Brain microvascular endothelial cell (primary cell): ENCODE results near the gene GLIPR2.
"Not testable (repeated sequence)": the region's sequence is repeated elsewhere in the genome, so short reads cannot be mapped to it uniquely, and the experiment has no call there.

Experiments
- DNase-seq: peaks from one replicate; pipeline ENCODE4 v3.0.0-alpha.2; 2020
- H3K27ac ChIP-seq: fragments of 250-450 bp; sonication (Bioruptor Pico); 2 replicates; pipeline ENCODE4 v1.5.1; 2020; ENCODE audit warnings: mild to moderate bottlenecking, moderate library complexity
- H3K27me3 ChIP-seq: fragments of 250-450 bp; sonication (Bioruptor Pico); replicated peaks from 2 replicates; pipeline ENCODE4 v1.5.1; 2020; ENCODE audit warnings: mild to moderate bottlenecking
- H3K36me3 ChIP-seq: fragments of 250-450 bp; sonication (Bioruptor Pico); replicated peaks from 2 replicates; pipeline ENCODE4 v1.5.1; 2020; ENCODE audit warnings: mild to moderate bottlenecking
- H3K4me3 ChIP-seq: 2 replicates; pipeline ENCODE4 v1.5.1; 2011; ENCODE audit warnings: low read depth, mild to moderate bottlenecking, control low read depth, low read length, moderate library complexity
- in situ Hi-C: cut with HindIII; loops from 2 replicates; pipeline ENCODE4 v1.10.0; 2017; ENCODE audit warnings: low sequenced_read_pairs, low pct_ligation_motif_present
- TF ChIP-seq, protein P1 (sequence below): IDR thresholded peaks from 2 replicates; pipeline ENCODE4 v1.5.1; 2011; ENCODE audit warnings: low read depth, mild to moderate bottlenecking, moderate library complexity, low read length, control low read depth, inconsistent platforms; ENCODE audit errors: missing control alignments

The GLIPR2 gene

DNA sequence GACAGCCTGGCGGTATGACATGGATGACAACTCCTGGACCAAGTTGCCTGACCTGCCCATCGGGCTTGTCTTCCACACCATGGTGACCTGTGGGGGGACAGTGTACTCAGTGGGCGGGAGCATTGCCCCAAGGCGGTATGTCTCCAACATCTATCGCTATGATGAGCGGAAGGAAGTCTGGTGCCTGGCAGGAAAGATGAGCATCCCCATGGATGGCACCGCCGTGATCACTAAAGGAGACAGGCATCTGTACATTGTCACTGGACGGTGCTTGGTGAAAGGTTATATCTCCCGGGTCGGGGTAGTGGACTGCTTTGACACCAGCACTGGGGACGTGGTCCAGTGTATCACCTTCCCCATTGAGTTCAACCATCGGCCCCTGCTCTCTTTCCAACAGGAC lies 34.0 kb downstream of the GLIPR2 start:
- Histone ChIP-seq H3K27ac (no peak overlapping the region), H3K36me3 (no peaks in the 10 kb centered on the region), H3K27me3 (no peaks in the 10 kb centered on the region), H3K4me3 (no peak overlapping the region)
- in situ Hi-C loops, result no loop called here
- TF ChIP-seq, protein P1, sequence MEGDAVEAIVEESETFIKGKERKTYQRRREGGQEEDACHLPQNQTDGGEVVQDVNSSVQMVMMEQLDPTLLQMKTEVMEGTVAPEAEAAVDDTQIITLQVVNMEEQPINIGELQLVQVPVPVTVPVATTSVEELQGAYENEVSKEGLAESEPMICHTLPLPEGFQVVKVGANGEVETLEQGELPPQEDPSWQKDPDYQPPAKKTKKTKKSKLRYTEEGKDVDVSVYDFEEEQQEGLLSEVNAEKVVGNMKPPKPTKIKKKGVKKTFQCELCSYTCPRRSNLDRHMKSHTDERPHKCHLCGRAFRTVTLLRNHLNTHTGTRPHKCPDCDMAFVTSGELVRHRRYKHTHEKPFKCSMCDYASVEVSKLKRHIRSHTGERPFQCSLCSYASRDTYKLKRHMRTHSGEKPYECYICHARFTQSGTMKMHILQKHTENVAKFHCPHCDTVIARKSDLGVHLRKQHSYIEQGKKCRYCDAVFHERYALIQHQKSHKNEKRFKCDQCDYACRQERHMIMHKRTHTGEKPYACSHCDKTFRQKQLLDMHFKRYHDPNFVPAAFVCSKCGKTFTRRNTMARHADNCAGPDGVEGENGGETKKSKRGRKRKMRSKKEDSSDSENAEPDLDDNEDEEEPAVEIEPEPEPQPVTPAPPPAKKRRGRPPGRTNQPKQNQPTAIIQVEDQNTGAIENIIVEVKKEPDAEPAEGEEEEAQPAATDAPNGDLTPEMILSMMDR, result no peak
- no peak for DNase-seq

DNA sequence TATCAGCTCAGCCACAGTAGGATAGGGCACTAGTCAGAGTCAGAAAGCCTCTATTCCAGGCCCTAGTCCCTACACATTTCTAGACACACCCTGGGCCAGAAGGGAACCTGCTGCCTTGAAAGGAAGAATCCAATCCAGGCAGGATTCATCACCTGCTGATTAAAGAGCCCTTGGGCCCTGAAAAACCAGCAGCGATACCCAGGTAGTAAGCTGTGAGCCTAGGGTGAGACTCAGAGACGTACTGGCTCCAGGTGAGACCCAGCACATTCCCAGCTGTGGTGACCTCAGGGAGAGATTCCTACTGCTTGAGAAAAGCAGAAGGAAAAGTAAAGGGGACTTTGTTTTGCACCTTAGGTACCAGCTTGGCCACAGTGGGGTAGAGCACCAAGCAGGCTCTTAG lies 37.3 kb downstream of the GLIPR2 start:
- Histone ChIP-seq H3K36me3 (no peaks in the 10 kb centered on the region), H3K27me3 (no peaks in the 10 kb centered on the region), H3K4me3 (no peak overlapping the region), H3K27ac (no peak overlapping the region)
- TF ChIP-seq, protein P1, result no peak
- in situ Hi-C loops, result no loop called here
- DNase-seq, result no peak

DNA sequence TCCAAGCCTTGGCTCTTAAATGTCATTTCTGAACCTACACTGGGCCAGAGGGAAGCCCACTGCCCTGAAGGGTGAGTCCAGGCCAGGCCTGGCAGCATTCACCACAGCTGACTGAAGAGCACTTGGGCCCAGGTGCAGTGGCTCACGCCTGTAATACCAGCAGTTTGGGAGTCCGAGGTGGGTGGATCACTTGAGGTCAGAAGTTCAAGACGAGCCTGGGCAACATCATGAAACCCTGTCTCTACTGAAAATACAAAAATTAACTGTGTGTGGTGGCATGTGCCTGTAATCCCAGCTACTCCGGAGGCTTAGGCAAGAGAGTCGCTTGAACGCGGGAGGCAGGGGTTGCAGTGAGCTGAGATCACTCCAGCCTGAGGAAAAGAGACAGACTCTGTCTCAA lies 37.7 kb downstream of the GLIPR2 start:
- TF ChIP-seq, protein P1, result no peak
- H3K36me3 ChIP-seq, result no peaks in the 10 kb centered on the region
- DNase-seq, result no peak
- in situ Hi-C loops, result no loop called here
- no peaks in the 10 kb centered on the region for H3K27me3 ChIP-seq
- no peak overlapping the region for H3K4me3 ChIP-seq
- no peak overlapping the region for H3K27ac ChIP-seq

DNA sequence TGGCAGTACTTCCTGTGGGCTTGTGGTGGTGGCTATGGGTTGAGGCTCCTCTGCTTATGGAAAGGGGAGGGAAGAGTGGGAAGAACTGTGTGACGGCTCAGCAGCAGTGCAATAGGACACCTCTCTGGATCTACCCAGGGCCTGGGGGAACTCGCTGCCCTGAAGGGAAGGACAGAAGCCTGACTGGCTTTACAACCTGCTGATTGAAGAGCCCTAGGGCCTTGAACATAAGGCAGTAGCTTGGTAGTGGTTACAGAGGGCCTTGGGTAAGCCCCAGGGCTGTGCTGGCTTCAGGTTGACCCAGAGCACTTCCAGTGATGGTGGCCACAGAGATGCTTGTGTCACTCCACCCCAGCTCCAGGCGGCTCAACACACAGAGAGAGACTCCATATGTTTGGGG lies 38.2 kb downstream of the GLIPR2 start:
- no peak for DNase-seq
- in situ Hi-C loops, result no loop called here
- Histone ChIP-seq H3K27ac (no peak overlapping the region), H3K27me3 (no peaks in the 10 kb centered on the region), H3K36me3 (no peaks in the 10 kb centered on the region), H3K4me3 (no peak overlapping the region)
- TF ChIP-seq, protein P1, result no peak

DNA sequence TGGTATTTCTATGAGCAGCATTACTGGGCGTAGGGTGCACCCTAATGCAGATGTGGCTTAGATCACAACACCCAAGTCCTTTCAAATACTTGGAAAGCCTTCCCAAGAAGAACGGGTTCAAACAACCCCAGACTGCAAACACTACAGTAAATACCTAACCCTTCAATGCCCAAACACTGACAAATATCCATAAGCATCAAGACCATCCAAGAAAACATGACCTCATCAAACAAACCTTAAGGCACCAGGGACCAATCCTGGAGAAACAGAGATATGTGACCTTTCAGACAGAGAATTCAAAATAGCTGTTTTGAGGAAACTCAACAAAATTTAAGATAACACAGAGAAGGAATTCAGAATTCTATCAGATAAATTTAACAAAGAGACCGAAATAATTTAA lies 38.7 kb downstream of the GLIPR2 start:
- DNase-seq, H3K27me3 ChIP-seq, H3K4me3 ChIP-seq, H3K36me3 ChIP-seq, in situ Hi-C loops, H3K27ac ChIP-seq: not testable (repeated sequence)

DNA sequence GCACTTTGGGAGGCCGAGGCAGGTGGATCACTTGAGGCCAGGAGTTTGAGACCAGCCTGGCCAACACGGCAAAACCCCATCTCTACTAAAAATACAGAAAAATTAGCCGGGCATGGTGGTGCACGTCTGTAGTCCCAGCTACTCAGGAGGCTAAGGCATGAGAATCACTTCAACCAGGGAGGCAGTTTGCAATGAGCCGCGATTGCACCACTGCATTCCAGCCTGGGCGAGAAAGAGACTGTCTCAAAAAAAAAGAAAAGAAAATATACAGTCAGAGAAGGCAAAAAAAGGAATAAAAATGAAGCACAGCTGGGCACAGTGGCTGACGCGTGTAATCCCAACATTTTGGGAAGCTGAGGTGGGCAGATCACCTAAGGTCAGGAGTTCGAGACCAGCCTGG lies 40.0 kb downstream of the GLIPR2 start:
- H3K36me3 ChIP-seq, DNase-seq, H3K27me3 ChIP-seq, H3K27ac ChIP-seq, H3K4me3 ChIP-seq, in situ Hi-C loops: not testable (repeated sequence)

DNA sequence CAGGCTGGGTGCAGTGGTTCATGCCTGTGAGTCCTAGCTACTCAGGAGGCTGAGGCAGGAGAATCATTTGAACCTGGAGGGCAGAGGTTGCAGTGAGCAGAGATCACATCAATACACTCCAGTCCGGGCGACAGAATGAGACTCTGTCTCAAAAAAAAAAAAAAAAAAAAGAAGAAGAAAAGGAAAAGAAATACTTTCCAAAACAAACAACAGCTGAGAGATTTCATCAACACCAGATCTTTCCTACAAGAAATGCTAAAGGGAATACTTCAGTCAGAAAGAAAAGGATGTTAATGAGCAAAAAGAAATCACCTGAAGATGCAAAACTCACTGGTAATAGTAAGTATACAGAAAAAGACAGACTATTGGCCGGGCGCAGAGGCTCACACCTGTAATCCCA lies 41.0 kb downstream of the GLIPR2 start:
- H3K36me3 ChIP-seq, result no peaks in the 10 kb centered on the region
- DNase-seq, result no peak
- TF ChIP-seq, protein P1, result no peak
- in situ Hi-C loops, result no loop called here
- H3K27ac ChIP-seq, result no peak overlapping the region
- H3K4me3 ChIP-seq, result no peak overlapping the region
- no peaks in the 10 kb centered on the region for H3K27me3 ChIP-seq

DNA sequence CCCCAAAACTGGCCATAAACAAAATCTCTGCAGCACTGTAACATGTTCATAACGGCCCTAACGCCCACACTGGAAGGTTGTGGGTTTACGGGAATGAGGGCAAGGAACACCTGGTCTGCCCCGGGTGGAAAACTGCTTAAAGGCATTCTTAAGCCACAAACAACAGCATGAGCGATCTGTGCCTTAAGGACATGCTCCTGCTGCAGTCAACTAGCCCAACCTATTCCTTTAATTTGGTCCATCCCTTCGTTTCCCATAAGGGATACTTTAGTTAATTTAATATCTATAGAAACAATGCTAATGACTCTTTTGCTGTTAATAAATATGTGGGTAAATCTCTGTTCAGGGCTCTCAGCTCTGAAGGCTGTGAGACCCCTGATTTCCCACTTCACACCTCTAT lies 43.7 kb downstream of the GLIPR2 start:
- H3K4me3 ChIP-seq, in situ Hi-C loops, H3K36me3 ChIP-seq, H3K27ac ChIP-seq, H3K27me3 ChIP-seq, DNase-seq: not testable (repeated sequence)
